Measurements from ENCODE around the gene KSR1. TPM values are rescaled to one million over a fixed set of nuclear protein-coding genes. Genes with fewer than 3 reads are reported as not detected.

Gene KSR1
- total and polyA plus RNA-seq, 2 of the 8 experiments (the other 6 are each of a cell fraction or from before 2014, with no cell fraction given): 14.1 to 34.7 TPM

DNA sequence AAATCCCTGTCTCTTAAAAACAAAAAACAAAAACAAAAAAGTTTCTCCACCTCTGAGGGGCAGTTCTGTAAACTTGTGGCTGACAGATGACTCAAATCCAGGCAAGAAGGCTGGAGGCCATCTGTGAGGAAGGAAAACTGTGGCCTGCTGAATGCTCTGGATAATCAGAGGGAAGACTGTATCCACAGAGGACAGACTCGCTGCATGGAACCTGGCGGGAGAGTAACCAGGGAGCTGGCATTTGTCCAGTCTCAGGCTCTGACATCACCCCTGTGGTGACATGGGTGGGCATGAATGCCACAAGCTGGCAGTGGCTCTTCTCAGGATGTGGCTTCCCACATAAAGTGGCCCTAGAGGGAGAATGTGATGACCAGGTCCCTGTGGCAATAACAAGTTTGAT lies 2.8 kb upstream of the KSR1 start:
- H4K91ac ChIP-seq (replicated peaks; ENCODE audit: insufficient read length, low read length): no peak overlapping the region
- H3K18ac ChIP-seq (ENCODE audit: extremely low read depth, low read length): no peak overlapping the region
- H3K56ac ChIP-seq (replicated peaks; ENCODE audit: insufficient read length, low read depth, low read length): no peak overlapping the region
- no peak overlapping the region for H2BK20ac ChIP-seq (ENCODE audit: low read length)
- H2BK5ac ChIP-seq (ENCODE audit: low read depth, low read length): no peak overlapping the region
- H2BK15ac ChIP-seq (ENCODE audit: low read length): no peak overlapping the region
- 84% methylated on average over 2 of the region's 2 CpGs; no CpG with 5 or more reads in 1 of the 2 experiments for WGBS, 2 experiments (ENCODE audit: extremely low coverage in 1 of 2, insufficient coverage in 1 of 2, insufficient read length in 1 of 2, insufficient replicate concordance in 2 of 2, low coverage in 1 of 2, low lambda C conversion rate in 2 of 2, missing lambda C conversion rate in 1 of 2)
- H3K36me3 ChIP-seq (ENCODE audit: control insufficient read depth in 2 of 4, insufficient read depth in 4 of 4, low read length in 3 of 4): no peaks in the 10 kb centered on the region
- ChIA-PET POLR2A (ENCODE audit: partially characterized antibody) (no interaction called here), CTCF (ENCODE audit: partially characterized antibody) (interaction anchor here (0.6 to 17.4 kb wide), 7 partner anchors 15 to 147 kb away, joined by 3 to 209 read pairs (median 3); no protein-coding TSS in a partner anchor)
- H3K27ac ChIP-seq (ENCODE audit: low read depth, low read length): no peak overlapping the region
- no peak overlapping the region for H2AFZ ChIP-seq (ENCODE audit: low read length)
- H3K27me3 ChIP-seq (replicated peaks in 1 of 4; ENCODE audit: control insufficient read depth in 3 of 4, extremely low read depth in 1 of 4, insufficient read depth in 3 of 4, low read length in 3 of 4): peaks cover 0 to 8% (median 4%) of the 10 kb centered on the region in 4 experiments; a peak in 4 of 7 replicates
- no peak overlapping the region for H3K4me3 ChIP-seq (ENCODE audit: extremely low read depth in 1 of 4, insufficient read depth in 2 of 4, low read depth in 3 of 4, low read length in 4 of 4)
- H2BK120ac ChIP-seq (replicated peaks; ENCODE audit: low read depth, low read length): no peak overlapping the region
- H4K8ac ChIP-seq (ENCODE audit: extremely low read depth, insufficient read depth, low read length): no peak overlapping the region
- peaks cover 13% of the 10 kb centered on the region; the same call in 1 of the 2 replicates for H3K23me2 ChIP-seq (ENCODE audit: low read depth, low read length)
- H3K4me2 ChIP-seq (ENCODE audit: insufficient read depth in 1 of 2, low read depth in 2 of 2, low read length in 2 of 2): no peak overlapping the region
- DNase-seq (ENCODE audit: low read depth in 1 of 2, low spot score in 2 of 2) (no peak), FAIRE-seq (no peak)
- no peak overlapping the region for H3K23ac ChIP-seq (ENCODE audit: insufficient read length)
- peaks cover 0 to 15% of the 10 kb centered on the region in 2 experiments; a peak in 2 of 4 replicates for H3K79me2 ChIP-seq (ENCODE audit: control insufficient read depth in 1 of 2, insufficient read depth in 2 of 2, low read length in 2 of 2)
- H3K9me3 ChIP-seq (ENCODE audit: insufficient read depth in 2 of 2, low read depth in 1 of 2, low read length in 1 of 2): no peaks in the 10 kb centered on the region
- no peak overlapping the region for H3K14ac ChIP-seq (ENCODE audit: insufficient read length)
- H4K20me1 ChIP-seq (replicated peaks in 1 of 2; ENCODE audit: control insufficient read depth in 1 of 2, insufficient read depth in 2 of 2, low read length in 2 of 2): peaks cover 3 to 10% of the 10 kb centered on the region in 2 experiments
- 0 out of 2 replicates have a peak overlapping the region, but pooled peaks have one; percentile 27 for H2BK12ac ChIP-seq (ENCODE audit: low read depth, low read length)
- H2AK5ac ChIP-seq (ENCODE audit: low read depth, low read length): no peak overlapping the region
- H4K5ac ChIP-seq (ENCODE audit: insufficient read length, low read depth, low read length): no peak overlapping the region
- H3K9ac ChIP-seq (replicated peaks in 1 of 4; ENCODE audit: extremely low read depth in 1 of 4, low read depth in 3 of 4, low read length in 3 of 4): no peak overlapping the region
- H3K79me1 ChIP-seq (ENCODE audit: low read depth, low read length): peaks cover 4% of the 10 kb centered on the region; the same call in 1 of the 2 replicates
- no peak overlapping the region for H3K4ac ChIP-seq (replicated peaks; ENCODE audit: insufficient read length, low read depth, low read length)
- H3K4me1 ChIP-seq (replicated peaks in 1 of 4; ENCODE audit: control insufficient read depth in 3 of 4, insufficient read depth in 4 of 4, low read length in 3 of 4): peaks cover 0 to 16% (median 5%) of the 10 kb centered on the region in 4 experiments; a peak in 6 of 7 replicates
- TF ChIP-seq RXRA (IDR thresholded peaks at IDR 0.05; ENCODE audit: insufficient read depth, low read depth, low read length): no peak
- no peak for TF ChIP-seq SP2 (IDR thresholded peaks at IDR 0.05; ENCODE audit: low read length)
- no peak for TF ChIP-seq YY1 (IDR thresholded peaks at IDR 0.05; ENCODE audit: low read depth, low read length)
- no peak for TF ChIP-seq CBX8 (IDR thresholded peaks at IDR 0.05; ENCODE audit: borderline replicate concordance, low read depth, low read length)
- TF ChIP-seq HDAC2 (IDR thresholded peaks at IDR 0.05; ENCODE audit: borderline replicate concordance in 1 of 2, low read depth in 2 of 2, low read length in 2 of 2): no peak
- no peak for TF ChIP-seq NANOG (IDR thresholded peaks at IDR 0.05; ENCODE audit: insufficient read depth, low read depth, low read length, poor library complexity, severe bottlenecking)
- TF ChIP-seq EZH2 (IDR thresholded peaks at IDR 0.05; ENCODE audit: low read depth, low read length, severe bottlenecking): no peak
- TF ChIP-seq PHF8 (conservative IDR thresholded peaks at IDR 0.05; ENCODE audit: low read depth, low read length): no peak
- TF ChIP-seq TEAD4 (IDR thresholded peaks at IDR 0.05; ENCODE audit: low read depth, low read length): no peak
- TF ChIP-seq, protein P1, sequence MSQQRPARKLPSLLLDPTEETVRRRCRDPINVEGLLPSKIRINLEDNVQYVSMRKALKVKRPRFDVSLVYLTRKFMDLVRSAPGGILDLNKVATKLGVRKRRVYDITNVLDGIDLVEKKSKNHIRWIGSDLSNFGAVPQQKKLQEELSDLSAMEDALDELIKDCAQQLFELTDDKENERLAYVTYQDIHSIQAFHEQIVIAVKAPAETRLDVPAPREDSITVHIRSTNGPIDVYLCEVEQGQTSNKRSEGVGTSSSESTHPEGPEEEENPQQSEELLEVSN (IDR thresholded peaks at IDR 0.05): no peak
- TF ChIP-seq ASH2L (IDR thresholded peaks at IDR 0.05; ENCODE audit: low read length): no peak
- TF ChIP-seq TBP (IDR thresholded peaks at IDR 0.05; ENCODE audit: low read depth, low read length): no peak
- TF ChIP-seq POU5F1 (IDR thresholded peaks at IDR 0.05; ENCODE audit: low read depth, low read length): no peak

Measured in H1 (cell line).